HG02973 (cell line): Measurements from ENCODE around the gene MYMK.

ENCODE experiments used
- ATAC-seq: cut with Tn5 transposase; IDR thresholded peaks from one replicate; pipeline ENCODE4 v1.9.1; 2021; ENCODE audit warnings: moderate library complexity; ENCODE audit not compliant: unreplicated experiment

MYMK gene

DNA sequence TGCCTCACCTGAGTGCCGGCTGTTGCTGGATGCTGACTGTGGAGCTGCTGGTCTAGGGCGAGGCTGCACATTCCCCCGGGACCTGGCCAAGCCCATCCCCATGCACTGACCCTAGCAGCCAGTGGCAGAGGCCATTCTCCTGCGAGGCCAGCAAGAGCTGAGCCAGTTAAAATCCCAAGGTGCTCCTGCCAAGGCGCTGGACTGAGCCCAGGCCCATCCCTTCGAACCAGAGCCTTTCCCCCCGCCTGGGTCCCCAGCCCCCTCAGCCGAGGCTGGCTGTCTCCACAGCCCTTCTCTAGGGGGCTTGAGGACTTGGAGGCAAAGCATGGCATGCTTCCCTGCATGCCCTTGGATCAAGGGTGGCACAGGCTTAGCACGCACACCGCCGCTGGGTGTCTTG, 11.3 kb upstream of the MYMK start:
- ATAC-seq = no peak

DNA sequence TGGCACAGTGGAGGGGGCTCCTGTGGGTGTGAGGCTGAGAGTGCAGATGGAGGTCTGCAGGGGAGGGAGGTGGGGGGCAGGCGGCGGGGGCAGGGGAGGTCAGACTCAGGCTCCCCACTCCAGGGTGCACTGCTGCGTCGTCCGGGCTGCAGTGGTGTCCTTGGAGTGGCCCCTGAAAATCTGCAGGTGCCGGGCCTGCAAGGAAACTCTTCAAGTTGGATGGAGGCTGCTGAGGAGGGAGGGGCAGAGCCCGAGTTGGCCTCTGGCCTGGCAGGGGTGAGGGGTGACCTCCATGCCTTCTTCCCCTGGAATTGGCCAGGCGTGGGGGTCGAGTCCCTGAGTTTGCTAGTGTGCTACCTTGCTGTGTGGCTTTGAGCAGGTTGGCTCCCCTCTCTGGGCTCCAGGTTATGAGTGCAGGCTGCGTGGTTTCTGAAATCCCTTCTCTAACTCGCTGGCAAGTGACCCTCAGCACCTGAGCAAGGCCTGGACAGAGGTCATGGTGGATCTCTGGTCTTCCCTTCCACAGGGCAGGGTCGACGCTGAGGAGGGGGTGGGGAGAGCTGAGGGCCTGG, 10.6 kb upstream of the MYMK start:
- no peak for ATAC-seq

DNA sequence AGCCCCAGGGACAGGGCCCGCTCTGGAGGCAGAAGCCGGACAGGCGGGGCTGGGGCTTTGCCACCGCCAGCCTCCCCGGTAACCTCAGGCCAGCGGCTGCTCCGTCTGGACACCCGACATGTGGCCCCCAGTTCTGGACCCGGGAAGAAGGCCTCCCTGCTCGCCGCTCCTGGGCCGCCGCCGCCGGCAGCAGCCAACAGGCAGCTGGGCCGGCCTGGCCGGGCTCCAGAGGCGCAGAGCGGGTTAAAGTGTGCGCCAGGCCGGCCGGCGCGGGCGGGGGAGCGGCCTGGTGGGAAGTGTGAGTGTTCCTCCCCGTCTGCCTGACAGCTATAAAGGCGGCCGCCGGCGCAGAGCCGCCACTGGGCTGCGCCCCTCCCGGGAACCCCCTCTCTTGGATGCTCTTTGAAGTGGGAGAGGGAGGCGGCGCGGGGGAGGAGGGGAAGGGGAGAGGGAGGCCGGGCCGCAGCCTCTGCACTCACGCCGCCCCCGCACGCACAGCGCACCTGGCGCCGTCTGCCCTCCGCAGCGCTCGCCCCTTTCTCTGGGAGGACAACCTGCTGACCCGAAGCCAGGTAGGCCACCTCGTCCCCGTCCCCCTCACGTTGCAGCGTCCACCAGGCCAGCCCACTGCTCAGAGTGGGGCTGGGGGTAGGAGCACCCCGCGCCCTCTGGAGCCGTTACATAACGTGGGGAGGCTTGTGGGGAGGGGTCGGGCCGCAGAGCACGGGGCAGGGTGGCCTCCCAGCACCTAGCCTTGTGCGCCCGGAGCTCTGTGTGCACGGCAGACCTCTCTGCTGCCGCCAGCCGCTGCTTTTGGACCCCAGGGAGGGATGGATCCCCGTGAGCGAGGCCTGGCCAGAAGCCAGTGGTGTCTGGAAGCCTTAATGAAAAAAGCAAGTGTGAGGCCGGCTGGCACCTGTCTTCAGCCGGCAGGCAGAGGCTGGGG, 9.9 kb upstream of the MYMK start, which contains the start of gene ADAMTSL2:
Gene ADAMTSL2 (plus strand): TSS at position 359 of the 946 bp plus-strand sequence. CDS start 2,009 bp downstream, outside the sequence.
- no peak for ATAC-seq

DNA sequence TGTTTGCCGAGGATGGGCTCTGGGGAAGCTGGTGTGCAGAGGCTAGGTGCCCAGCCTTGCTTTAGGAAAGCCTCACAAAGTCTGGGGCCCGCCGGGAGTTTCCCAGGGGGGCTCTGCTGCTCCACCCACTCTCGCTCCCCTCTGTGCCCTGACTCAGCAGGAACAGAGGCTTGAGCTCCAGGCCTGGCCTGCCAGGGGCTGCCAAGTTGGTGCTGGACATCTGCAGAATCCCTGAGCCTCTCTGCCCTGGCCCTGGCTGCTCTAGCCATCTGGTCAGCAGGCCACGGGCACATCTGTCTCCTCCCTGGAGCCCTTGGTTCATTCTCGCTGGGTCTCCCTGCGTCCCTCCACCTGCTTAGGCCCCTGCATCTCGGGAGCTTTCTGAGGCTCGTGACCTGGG, 9.1 kb upstream of the MYMK start:
- no peak for ATAC-seq

GRCh38 chr9:133532937-133533668, 8.3 kb upstream of the MYMK start:
- ATAC-seq = no peak

GRCh38 chr9:133531293-133531692, 6.5 kb upstream of the MYMK start:
- ATAC-seq = no peak

DNA sequence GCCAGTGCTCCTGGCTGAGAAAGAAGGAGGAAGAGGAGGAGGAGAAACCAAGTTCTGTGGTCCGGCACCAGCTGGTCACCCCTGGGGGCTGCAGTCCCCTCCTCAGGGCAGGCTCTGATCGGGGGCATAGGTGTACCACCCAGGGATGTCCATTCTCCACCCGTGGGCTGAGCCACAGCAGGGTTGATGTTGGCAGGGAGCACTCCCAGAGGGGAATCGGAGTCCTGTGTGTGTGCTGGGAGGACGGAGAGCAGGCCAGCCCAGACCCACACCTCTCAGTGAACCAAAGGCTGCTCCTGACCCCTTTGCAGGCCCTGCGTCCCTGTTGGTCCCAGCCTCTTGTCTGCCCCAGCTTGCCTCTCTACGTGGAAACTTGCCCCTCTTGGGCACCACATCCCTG, 5.1 kb upstream of the MYMK start:
- ATAC-seq = no peak

DNA sequence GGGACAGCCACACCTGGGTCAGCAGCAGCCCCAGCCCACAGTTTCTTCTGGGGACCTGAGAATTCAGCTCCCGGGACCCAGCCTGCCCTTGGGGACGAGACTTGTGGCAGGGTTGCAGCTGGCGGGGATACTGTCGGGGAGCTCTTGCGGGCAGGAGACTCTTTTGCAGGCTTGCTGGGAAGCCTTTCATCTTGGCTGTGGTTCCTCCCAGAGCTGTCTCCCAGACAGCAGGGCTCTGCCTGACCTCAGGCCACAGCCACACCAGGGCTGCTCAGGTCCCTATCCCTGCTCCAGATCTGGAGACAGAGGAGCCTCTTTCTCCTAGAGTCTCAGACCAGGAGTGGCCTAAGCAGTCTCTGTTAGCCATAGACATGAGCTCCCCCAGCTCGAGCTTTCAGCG, 4.7 kb upstream of the MYMK start:
- ATAC-seq = no peak

DNA sequence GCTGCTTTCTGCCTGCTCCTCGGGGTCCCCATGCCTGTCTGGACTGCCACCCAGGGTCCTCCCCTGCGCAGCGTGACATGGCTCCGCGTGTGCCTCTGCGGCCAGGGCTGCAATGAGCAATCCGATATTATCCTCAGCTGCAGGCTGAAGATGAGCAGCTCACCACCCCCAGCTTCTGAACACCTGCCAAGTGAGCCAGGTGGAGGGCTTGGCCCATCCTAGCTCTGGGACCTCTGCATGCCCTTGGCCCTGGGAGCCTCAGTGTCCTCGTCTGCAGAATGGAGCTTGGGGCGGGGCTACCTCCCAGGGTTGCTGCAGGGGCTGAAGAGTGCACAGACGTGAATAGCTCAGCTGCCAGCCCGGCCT, 4.1 kb upstream of the MYMK start:
- ATAC-seq = no peak

DNA sequence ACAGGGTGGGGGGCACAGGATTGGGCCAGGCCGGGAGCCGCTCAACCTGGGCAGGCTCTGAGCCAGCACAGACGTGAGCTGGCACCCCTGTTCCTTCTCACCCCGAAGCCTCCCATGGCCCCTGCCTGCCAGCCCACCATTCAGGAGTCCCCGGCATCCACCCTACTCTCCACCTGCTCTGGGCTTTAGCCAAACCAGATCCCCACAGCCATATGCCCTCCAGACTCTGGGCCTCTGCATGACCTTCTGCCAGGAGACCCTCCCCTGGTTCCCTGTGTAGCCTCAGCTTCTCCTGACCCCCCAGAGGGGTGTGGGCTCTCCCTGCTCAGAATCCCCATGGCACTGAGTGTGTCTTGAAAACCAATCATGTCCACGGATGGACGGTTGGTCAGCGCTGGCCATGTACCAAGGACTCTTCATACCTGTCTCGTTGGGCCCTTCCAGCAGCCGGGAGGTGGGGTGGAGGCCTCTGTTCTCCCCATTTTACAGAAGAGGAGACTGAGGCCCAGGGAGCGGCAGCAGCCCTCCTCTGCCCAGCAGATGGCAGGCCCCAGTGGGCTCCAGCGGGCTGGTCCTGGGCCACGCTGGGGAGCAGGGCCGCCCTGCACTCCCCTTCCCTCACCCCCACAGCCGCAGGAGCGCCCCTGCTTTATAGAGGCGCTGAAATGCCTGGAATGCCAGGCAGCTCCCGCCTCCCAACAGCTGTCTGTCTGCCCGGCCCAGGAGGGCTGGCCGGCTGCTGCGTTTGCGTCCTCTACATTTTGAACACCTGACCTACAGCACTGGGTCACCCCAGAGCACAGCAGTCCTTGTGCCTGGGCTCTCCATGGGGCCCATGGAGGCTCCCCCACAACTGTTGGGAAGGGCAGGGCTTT, 3.5 kb upstream of the MYMK start:
- ATAC-seq = no peak

- no peak for ATAC-seq
Observed at GRCh38 chr9:133527444-133527920, 2.7 kb upstream of the MYMK start.

GRCh38 chr9:133526721-133527321, 2.1 kb upstream of the MYMK start:
- ATAC-seq = no peak

DNA sequence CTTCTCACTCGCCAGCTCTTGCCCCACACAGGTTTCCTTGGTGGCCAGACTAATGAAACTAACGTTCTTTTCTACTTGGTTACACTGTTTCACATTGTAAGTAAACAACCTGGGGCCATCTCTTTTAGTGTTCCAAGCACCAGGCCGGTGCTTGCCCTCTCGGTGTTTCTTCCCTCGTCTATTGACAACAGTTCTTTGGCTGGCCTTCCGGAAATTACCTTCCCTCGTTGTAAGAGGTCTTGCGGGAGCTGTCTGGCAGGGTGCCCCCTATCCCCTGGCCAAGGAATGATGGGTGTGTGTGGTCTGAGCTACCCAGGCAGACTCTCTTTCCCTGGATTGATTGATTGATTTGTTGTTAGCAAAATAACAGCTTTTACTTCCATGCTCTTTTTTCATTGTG, 918 bp upstream of the MYMK start:
- no peak for ATAC-seq

GRCh38 chr9:133524146-133524545, 613 bp downstream of the MYMK start:
- ATAC-seq = no peak

GRCh38 chr9:133523106-133523505, 1.7 kb downstream of the MYMK start:
- no peak for ATAC-seq

GRCh38 chr9:133522073-133522910, 2.5 kb downstream of the MYMK start:
- no peak for ATAC-seq

- no peak for ATAC-seq
Observed at GRCh38 chr9:133521122-133522072, 3.4 kb downstream of the MYMK start.

DNA sequence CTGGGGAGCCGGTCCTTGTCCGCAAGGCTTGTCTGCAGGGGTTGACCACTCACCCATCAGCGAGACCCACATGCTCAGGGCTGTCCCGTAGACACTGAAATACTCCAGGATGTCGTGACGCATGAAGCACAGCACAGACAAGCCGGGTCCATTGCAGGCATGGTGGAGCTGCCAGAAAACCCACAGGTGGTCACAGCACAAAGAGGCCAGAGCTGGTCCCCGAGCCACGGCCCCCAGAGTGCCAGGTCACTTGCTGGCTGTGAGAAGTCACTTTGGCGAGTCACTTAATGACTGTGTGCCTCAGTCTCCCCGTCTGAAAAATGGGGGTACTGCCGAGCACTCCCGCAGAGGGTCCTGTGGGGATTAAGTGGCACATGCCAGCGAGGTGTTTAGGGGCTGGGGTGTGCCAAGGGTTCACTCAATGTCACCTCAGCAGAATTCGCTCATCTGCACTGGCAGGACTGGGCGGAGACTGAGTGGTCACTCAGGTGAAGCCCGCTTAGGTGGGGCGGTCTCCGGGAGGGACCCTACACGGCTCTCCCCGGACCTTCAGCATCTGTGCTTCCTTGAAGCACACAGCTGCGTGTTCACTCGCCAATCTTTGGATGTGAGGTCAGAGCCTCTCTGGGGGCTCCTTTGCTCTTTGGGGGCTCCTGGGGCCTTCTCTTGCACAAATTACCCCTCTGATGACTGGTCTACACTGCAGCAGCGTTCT, 4.5 kb downstream of the MYMK start:
- ATAC-seq = no peak
